Endothelial cell (in vitro differentiated cells): Measurements from ENCODE around the gene DNAJC16. TPM values are rescaled to one million over a fixed set of nuclear protein-coding genes. Genes with fewer than 3 reads are reported as not detected.

ENCODE experiments used
- DNase-seq: peaks from one replicate; pipeline ENCODE4 v3.0.0; 2021; ENCODE audit warnings: low spot score
- H3K27ac Mint-ChIP-seq: one replicate; pipeline ENCODE4 v1.8.0; 2021; ENCODE audit warnings: mixed read lengths, inconsistent platforms; ENCODE audit not compliant: unreplicated experiment
- H3K27me3 Mint-ChIP-seq: one replicate; pipeline ENCODE4 v1.8.0; 2021; ENCODE audit warnings: mild to moderate bottlenecking, moderate library complexity, mixed read lengths, inconsistent platforms; ENCODE audit not compliant: unreplicated experiment
- H3K36me3 Mint-ChIP-seq: one replicate; pipeline ENCODE4 v1.8.0; 2021; ENCODE audit warnings: mild to moderate bottlenecking, low read depth, mixed read lengths, inconsistent platforms; ENCODE audit not compliant: unreplicated experiment
- H3K4me1 Mint-ChIP-seq: one replicate; pipeline ENCODE4 v1.8.0; 2021; ENCODE audit warnings: mild to moderate bottlenecking, mixed read lengths, inconsistent platforms; ENCODE audit not compliant: unreplicated experiment
- H3K4me3 Mint-ChIP-seq: one replicate; pipeline ENCODE4 v1.8.0; 2021; ENCODE audit warnings: mild to moderate bottlenecking, mixed read lengths, inconsistent platforms; ENCODE audit not compliant: unreplicated experiment
- H3K9me3 Mint-ChIP-seq: one replicate; pipeline ENCODE4 v1.8.0; 2021; ENCODE audit warnings: mixed read lengths, inconsistent platforms; ENCODE audit not compliant: unreplicated experiment
- CTCF ChIP-seq: fragments of 200-600 bp; sonication (generic); IDR thresholded peaks from one replicate; pipeline ENCODE4 v1.5.0; 2021; ENCODE audit warnings: antibody characterized with exemption; ENCODE audit not compliant: unreplicated experiment
- total RNA-seq: library from RNA; stranded (reverse); fragmentation: NEBNext Ultra II Directional; extraction: Animal tissue kit (Norgen Biotek cat#: 25700); gene quantifications from one replicate; pipeline ENCODE4 v1.2.1, GENCODE V29; 2021; ENCODE audit not compliant: unreplicated experiment

The DNAJC16 gene
- total RNA-seq, 1 donor from 2014 or later, result 19.9 TPM

GRCh38 chr1:15531682-15532081 is 5.0 kb downstream of the DNAJC16 start:
- Mint-ChIP-seq H3K27ac (no peak overlapping the region), H3K36me3 (peaks cover 6% of the 10 kb centered on the region), H3K27me3 (peaks cover 3% of the 10 kb centered on the region), H3K4me1 (peaks cover 8% of the 10 kb centered on the region), H3K9me3 (no peaks in the 10 kb centered on the region), H3K4me3 (no peak overlapping the region)
- TF ChIP-seq CTCF, result no peak
- DNase-seq, result no peak

- Mint-ChIP-seq H3K27me3 (peaks cover 3% of the 10 kb centered on the region), H3K9me3 (no peaks in the 10 kb centered on the region), H3K27ac (peak overlapping the region; percentile 16), H3K36me3 (peaks cover 40% of the 10 kb centered on the region), H3K4me3 (no peak overlapping the region), H3K4me1 (no peaks in the 10 kb centered on the region)
- no peak for DNase-seq
- TF ChIP-seq CTCF, result no peak
Observed at GRCh38 chr1:15538771-15539170, 12.1 kb downstream of the DNAJC16 start.

GRCh38 chr1:15540186-15540585 is 13.5 kb downstream of the DNAJC16 start:
- peaks cover 41% of the 10 kb centered on the region for H3K36me3 Mint-ChIP-seq
- H3K4me1 Mint-ChIP-seq, result no peaks in the 10 kb centered on the region
- H3K9me3 Mint-ChIP-seq, result no peaks in the 10 kb centered on the region
- no peak for TF ChIP-seq CTCF
- no peak for DNase-seq
- peaks cover 5% of the 10 kb centered on the region for H3K27me3 Mint-ChIP-seq
- no peak overlapping the region for H3K27ac Mint-ChIP-seq
- H3K4me3 Mint-ChIP-seq, result no peak overlapping the region

GRCh38 chr1:15541231-15541792 is 14.7 kb downstream of the DNAJC16 start:
- Mint-ChIP-seq H3K4me3 (peak overlapping the region; percentile 68), H3K36me3 (peaks cover 41% of the 10 kb centered on the region), H3K4me1 (no peaks in the 10 kb centered on the region), H3K27ac (no peak overlapping the region), H3K27me3 (peaks cover 5% of the 10 kb centered on the region), H3K9me3 (no peaks in the 10 kb centered on the region)
- no peak for DNase-seq
- TF ChIP-seq CTCF, result no peak

- Mint-ChIP-seq H3K4me1 (no peaks in the 10 kb centered on the region), H3K9me3 (no peaks in the 10 kb centered on the region), H3K4me3 (no peak overlapping the region), H3K27me3 (peaks cover 5% of the 10 kb centered on the region), H3K27ac (no peak overlapping the region), H3K36me3 (peaks cover 38% of the 10 kb centered on the region)
- no peak for DNase-seq
- no peak for TF ChIP-seq CTCF
Observed at GRCh38 chr1:15542388-15543250, 16.0 kb downstream of the DNAJC16 start.
